ENCODE measurements around the gene PRMT2.

Gene PRMT2

DNA sequence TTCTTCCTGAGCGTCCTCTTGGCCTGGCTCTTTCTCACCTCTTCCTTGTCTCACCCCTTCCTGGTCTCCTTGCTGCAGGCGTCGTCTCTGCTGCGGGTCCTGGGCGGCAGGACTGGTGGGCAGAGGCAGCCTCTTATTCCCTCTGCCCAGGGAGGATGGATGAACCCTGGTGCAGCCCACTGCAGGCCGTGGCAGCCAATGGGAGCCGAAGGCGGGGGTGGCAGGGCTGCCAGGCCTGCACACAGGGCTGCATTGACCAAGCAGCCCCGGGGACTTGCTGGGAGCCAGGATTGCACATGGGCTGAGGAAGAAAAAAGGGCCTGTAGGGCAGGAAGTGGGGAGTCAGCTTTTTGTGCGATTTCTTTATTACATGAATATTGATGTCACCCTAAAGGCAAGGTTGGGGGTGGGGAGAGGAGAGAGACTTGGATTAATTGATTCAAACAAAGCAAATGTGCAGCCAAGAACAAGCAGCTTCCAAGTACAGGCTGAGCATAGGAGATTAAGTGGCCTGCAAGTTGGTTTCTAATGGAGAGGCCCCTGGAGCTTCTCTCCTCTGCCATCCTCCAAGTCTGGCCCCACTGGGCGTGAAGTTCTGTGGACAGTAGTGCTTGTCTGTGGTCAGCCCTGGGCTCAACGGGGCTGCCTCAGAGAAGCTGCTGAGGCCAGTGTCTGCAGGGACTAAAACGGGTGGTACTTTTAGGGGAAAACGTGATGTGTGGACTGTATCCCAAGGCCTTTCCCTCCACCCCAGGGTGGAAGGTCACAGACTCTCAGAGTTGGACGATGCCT, 30.3 kb upstream of the PRMT2 start, which contains the start of gene S100B:
Gene S100B, minus strand, starts transcription at position 108 of the 792 bp plus-strand sequence. CDS start 2,667 bp downstream, outside the sequence.
- Histone ChIP-seq H3K4me3 (ENCODE audit: low read depth, low read length) (no peak within 1 kb of the TSS), H3K27ac (ENCODE audit: low read depth, low read length) (no peak within 1 kb of the TSS), H3K79me2 (ENCODE audit: control insufficient read depth, insufficient read depth, low read length, unreplicated experiment) (no peaks in the 10 kb centered on the region), H2AFZ (ENCODE audit: low read length, unreplicated experiment) (no peak within 1 kb of the TSS), H3K4me1 (ENCODE audit: control insufficient read depth, insufficient read depth, low read length, unreplicated experiment) (no peaks in the 10 kb centered on the region), H3K27me3 (ENCODE audit: insufficient read depth, low read length) (peaks cover 31% of the 10 kb centered on the region), H3K36me3 (ENCODE audit: insufficient read depth, low read length) (no peaks in the 10 kb centered on the region)

DNA sequence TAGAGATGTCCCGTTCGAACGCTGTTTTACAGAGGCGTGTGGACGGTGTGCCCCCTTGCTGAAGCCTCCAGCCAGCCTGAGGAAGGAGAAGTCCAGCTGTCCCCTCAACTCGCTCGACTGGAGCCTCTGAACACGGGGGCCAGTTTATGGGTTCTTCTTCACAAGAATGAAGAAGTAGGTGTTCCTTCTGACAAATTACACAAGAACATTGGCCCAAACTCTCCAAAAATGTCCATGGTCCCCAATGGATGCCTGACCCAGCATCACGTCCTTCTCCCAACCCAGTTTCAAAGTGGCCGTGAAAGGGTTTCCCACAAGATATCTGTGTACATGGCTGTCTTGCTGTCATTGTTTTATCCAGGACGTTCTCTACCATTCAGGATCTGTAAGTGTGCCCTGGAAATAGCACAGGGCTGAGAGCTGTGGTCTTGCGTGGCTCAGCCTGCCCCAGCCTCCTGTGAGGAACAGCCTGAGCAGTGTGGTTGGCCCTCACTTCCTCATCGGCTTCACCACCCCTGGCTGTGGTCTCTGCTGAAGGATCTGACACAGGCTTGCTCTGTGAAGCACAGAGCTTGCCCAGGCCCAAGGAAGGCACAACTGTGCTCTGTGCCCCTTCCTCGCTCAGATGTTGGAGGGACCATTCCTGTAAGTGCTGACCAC, 29.6 kb upstream of the PRMT2 start:
- Histone ChIP-seq H3K36me3 (ENCODE audit: insufficient read depth, low read length) (no peaks in the 10 kb centered on the region), H3K4me3 (ENCODE audit: low read depth, low read length) (no peak overlapping the region), H3K27me3 (ENCODE audit: insufficient read depth, low read length) (peaks cover 31% of the 10 kb centered on the region), H2AFZ (ENCODE audit: low read length, unreplicated experiment) (no peak overlapping the region), H3K4me1 (ENCODE audit: control insufficient read depth, insufficient read depth, low read length, unreplicated experiment) (no peaks in the 10 kb centered on the region), H3K27ac (ENCODE audit: low read depth, low read length) (no peak overlapping the region), H3K79me2 (ENCODE audit: control insufficient read depth, insufficient read depth, low read length, unreplicated experiment) (no peaks in the 10 kb centered on the region)

DNA sequence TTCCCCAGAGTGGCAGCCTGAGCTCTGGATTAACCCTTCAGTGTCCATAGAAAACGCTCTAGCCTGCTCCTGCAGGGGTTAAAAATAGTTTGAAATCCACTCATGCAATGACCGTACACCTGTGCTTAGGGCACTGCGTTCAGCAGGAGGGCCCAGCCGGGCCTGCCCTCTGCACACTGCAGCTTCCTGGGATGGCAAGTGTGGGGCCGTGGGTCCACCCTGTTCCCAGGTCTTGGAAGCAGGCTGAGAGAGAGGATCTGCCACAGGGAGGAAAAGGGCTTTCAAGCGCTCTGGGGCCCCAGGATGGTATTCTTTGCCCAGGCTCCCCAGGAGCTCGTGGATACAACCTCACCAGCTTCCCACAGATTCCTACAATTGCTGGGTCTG, 29.1 kb upstream of the PRMT2 start:
- no peaks in the 10 kb centered on the region for H3K36me3 ChIP-seq (ENCODE audit: insufficient read depth, low read length)
- H3K4me3 ChIP-seq (ENCODE audit: low read depth, low read length): no peak overlapping the region
- H2AFZ ChIP-seq (ENCODE audit: low read length, unreplicated experiment): no peak overlapping the region
- no peak overlapping the region for H3K27ac ChIP-seq (ENCODE audit: low read depth, low read length)
- no peaks in the 10 kb centered on the region for H3K4me1 ChIP-seq (ENCODE audit: control insufficient read depth, insufficient read depth, low read length, unreplicated experiment)
- H3K79me2 ChIP-seq (ENCODE audit: control insufficient read depth, insufficient read depth, low read length, unreplicated experiment): no peaks in the 10 kb centered on the region
- peaks cover 31% of the 10 kb centered on the region for H3K27me3 ChIP-seq (ENCODE audit: insufficient read depth, low read length)

DNA sequence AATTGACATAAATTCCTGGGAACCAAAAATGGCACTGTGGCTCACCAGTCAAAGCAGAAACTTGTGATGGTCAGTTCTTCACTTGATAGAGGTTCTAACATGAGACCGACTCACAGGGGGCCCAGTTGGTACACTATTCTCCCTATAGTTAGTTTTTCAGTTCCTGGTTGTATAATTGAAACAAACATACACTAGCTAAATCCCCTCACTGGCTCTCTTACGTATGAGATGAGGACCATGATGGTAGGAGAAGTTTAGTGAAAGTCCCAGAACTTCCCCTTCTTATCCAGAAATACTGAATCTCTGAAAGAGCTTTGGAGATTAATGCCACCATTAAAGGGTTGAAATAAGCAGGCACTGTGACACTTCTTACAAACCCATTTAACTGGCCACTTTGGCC, 27.8 kb upstream of the PRMT2 start:
- no peaks in the 10 kb centered on the region for H3K4me1 ChIP-seq (ENCODE audit: control insufficient read depth, insufficient read depth, low read length, unreplicated experiment)
- no peak overlapping the region for H3K4me3 ChIP-seq (ENCODE audit: low read depth, low read length)
- no peaks in the 10 kb centered on the region for H3K36me3 ChIP-seq (ENCODE audit: insufficient read depth, low read length)
- H3K27me3 ChIP-seq (ENCODE audit: insufficient read depth, low read length): peaks cover 31% of the 10 kb centered on the region
- H2AFZ ChIP-seq (ENCODE audit: low read length, unreplicated experiment): no peak overlapping the region
- no peak overlapping the region for H3K27ac ChIP-seq (ENCODE audit: low read depth, low read length)
- no peaks in the 10 kb centered on the region for H3K79me2 ChIP-seq (ENCODE audit: control insufficient read depth, insufficient read depth, low read length, unreplicated experiment)

DNA sequence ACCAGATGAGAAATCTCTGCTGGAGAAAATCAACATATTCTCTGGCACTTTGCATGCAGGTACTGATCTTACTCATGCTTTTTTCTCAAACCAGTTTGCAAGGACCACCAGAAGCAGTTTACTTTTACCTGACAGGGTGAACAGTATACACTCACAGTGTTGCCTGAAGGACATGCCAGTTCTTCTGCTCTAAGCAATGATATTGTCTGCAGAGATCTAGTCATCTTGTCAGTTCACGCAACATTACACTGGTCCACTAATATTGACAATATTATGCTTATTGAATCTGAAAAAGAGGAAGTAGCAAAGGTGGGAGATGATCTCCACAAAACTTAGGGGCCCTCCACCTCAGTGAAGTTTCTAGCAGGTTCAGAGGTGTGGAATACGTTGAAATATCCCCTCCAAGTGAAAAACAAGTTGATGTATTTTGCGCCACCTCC, 26.8 kb upstream of the PRMT2 start:
- no peaks in the 10 kb centered on the region for H3K36me3 ChIP-seq (ENCODE audit: insufficient read depth, low read length)
- H3K27me3 ChIP-seq (ENCODE audit: insufficient read depth, low read length): peaks cover 31% of the 10 kb centered on the region
- no peak overlapping the region for H3K27ac ChIP-seq (ENCODE audit: low read depth, low read length)
- no peaks in the 10 kb centered on the region for H3K79me2 ChIP-seq (ENCODE audit: control insufficient read depth, insufficient read depth, low read length, unreplicated experiment)
- no peak overlapping the region for H2AFZ ChIP-seq (ENCODE audit: low read length, unreplicated experiment)
- H3K4me1 ChIP-seq (ENCODE audit: control insufficient read depth, insufficient read depth, low read length, unreplicated experiment): no peaks in the 10 kb centered on the region
- H3K4me3 ChIP-seq (ENCODE audit: low read depth, low read length): no peak overlapping the region

DNA sequence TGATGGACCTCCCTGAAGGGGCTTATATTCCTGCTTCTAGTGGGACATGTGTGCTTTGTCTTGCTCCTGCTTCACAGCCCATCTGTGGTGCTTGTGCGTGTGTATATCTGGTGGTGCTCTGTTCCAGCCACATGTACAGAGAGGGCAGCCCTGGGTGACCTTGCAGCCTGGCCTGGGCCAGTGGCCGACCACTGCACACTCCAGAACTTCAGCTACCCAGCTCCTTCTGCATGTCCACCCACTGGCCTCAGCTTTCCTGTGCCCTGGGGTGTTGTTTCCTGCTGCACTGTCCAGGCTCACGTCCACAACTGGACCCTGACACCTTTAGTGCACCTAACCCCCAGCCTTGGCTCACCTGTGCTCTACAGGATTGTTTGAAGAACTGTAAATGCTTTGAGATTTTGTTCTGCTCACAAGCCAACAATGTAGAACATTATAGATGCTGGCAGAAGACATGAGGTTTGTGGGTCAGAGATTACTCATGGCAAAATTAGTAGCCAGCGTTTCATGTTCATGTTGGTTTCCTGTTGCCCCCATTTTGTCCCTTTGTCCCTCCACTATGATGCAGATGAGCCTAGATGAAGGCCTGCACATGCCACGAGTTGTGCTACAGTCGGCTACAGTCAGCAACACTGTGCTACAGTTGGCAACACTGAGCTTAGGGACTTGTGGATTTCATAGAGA, 25.3 kb upstream of the PRMT2 start:
- no peaks in the 10 kb centered on the region for H3K79me2 ChIP-seq (ENCODE audit: control insufficient read depth, insufficient read depth, low read length, unreplicated experiment)
- H3K27ac ChIP-seq (ENCODE audit: low read depth, low read length): no peak overlapping the region
- no peak overlapping the region for H2AFZ ChIP-seq (ENCODE audit: low read length, unreplicated experiment)
- no peaks in the 10 kb centered on the region for H3K4me1 ChIP-seq (ENCODE audit: control insufficient read depth, insufficient read depth, low read length, unreplicated experiment)
- peaks cover 27% of the 10 kb centered on the region for H3K27me3 ChIP-seq (ENCODE audit: insufficient read depth, low read length)
- H3K36me3 ChIP-seq (ENCODE audit: insufficient read depth, low read length): no peaks in the 10 kb centered on the region
- H3K4me3 ChIP-seq (ENCODE audit: low read depth, low read length): no peak overlapping the region

DNA sequence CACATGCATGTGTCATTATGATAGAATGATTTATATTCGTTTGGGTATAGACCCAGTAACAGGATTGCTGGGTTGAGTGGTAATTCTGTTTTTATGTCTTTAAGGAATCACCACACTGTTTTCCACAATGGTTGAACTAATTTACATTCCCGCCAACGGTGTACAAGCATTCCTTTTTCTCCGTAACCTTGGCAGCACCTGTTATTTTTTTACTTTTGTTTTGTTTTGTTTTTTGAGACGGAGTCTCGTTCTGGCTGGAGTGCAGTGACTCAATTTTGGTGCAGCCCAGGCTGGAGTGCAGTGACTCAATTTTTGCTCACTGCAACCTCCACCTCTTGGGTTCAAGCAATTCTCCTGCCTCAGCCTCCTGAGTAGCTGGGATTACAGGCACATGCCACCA, 22.1 kb upstream of the PRMT2 start:
- Histone ChIP-seq H3K4me3 (ENCODE audit: low read depth, low read length) (no peak overlapping the region), H3K36me3 (ENCODE audit: insufficient read depth, low read length) (no peaks in the 10 kb centered on the region), H3K4me1 (ENCODE audit: control insufficient read depth, insufficient read depth, low read length, unreplicated experiment) (no peaks in the 10 kb centered on the region), H3K27me3 (ENCODE audit: insufficient read depth, low read length) (peaks cover 21% of the 10 kb centered on the region), H3K79me2 (ENCODE audit: control insufficient read depth, insufficient read depth, low read length, unreplicated experiment) (no peaks in the 10 kb centered on the region), H3K27ac (ENCODE audit: low read depth, low read length) (no peak overlapping the region), H2AFZ (ENCODE audit: low read length, unreplicated experiment) (no peak overlapping the region)

DNA sequence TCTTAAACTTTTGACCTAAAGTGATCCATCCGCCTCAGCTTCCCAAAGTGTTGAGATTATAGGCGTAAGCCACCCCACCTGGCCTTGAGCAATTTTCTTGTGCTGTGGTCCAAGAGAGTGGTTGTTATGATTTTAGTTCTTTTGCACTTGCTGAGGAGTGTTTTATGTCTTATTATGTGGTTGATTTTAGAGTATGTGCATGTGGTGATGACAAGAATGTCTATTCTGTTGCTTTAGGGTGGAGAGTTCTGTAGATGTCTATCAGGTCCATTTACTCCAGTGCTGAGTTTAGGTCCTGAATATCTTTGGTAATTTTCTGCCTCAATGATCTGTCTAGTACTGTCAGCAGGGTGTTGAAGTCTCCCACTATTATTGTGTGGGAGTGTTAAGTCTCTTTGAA, 19.4 kb upstream of the PRMT2 start:
- no peaks in the 10 kb centered on the region for H3K36me3 ChIP-seq (ENCODE audit: insufficient read depth, low read length)
- no peak overlapping the region for H3K27ac ChIP-seq (ENCODE audit: low read depth, low read length)
- no peak overlapping the region for H2AFZ ChIP-seq (ENCODE audit: low read length, unreplicated experiment)
- H3K79me2 ChIP-seq (ENCODE audit: control insufficient read depth, insufficient read depth, low read length, unreplicated experiment): no peaks in the 10 kb centered on the region
- H3K4me1 ChIP-seq (ENCODE audit: control insufficient read depth, insufficient read depth, low read length, unreplicated experiment): no peaks in the 10 kb centered on the region
- peaks cover 8% of the 10 kb centered on the region; the same call in 1 of the 2 replicates for H3K27me3 ChIP-seq (ENCODE audit: insufficient read depth, low read length)
- H3K4me3 ChIP-seq (ENCODE audit: low read depth, low read length): no peak overlapping the region

DNA sequence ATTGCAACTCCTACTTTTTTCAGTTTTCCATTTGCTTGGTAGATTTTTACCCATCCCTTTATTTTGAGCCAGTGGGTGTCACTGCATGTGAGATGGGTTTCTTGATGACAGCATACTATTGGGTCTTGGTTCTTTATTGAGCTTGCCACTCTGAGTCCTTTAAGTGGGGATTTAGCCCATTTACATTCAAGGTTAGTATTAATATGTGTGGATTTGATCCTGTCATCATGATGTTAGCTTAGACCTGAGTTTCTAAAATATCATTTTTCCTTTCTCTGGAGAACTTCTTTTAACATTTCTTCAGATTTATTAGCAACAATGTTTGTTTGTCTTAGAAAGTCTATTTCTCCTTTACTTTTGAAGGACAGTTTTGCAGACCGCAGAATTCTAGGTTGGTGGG, 18.8 kb upstream of the PRMT2 start:
- Histone ChIP-seq H3K36me3 (ENCODE audit: insufficient read depth, low read length) (no peaks in the 10 kb centered on the region), H3K4me3 (ENCODE audit: low read depth, low read length) (no peak overlapping the region), H2AFZ (ENCODE audit: low read length, unreplicated experiment) (no peak overlapping the region), H3K79me2 (ENCODE audit: control insufficient read depth, insufficient read depth, low read length, unreplicated experiment) (no peaks in the 10 kb centered on the region), H3K27me3 (ENCODE audit: insufficient read depth, low read length) (peaks cover 8% of the 10 kb centered on the region; the same call in 1 of the 2 replicates), H3K27ac (ENCODE audit: low read depth, low read length) (no peak overlapping the region), H3K4me1 (ENCODE audit: control insufficient read depth, insufficient read depth, low read length, unreplicated experiment) (no peaks in the 10 kb centered on the region)

DNA sequence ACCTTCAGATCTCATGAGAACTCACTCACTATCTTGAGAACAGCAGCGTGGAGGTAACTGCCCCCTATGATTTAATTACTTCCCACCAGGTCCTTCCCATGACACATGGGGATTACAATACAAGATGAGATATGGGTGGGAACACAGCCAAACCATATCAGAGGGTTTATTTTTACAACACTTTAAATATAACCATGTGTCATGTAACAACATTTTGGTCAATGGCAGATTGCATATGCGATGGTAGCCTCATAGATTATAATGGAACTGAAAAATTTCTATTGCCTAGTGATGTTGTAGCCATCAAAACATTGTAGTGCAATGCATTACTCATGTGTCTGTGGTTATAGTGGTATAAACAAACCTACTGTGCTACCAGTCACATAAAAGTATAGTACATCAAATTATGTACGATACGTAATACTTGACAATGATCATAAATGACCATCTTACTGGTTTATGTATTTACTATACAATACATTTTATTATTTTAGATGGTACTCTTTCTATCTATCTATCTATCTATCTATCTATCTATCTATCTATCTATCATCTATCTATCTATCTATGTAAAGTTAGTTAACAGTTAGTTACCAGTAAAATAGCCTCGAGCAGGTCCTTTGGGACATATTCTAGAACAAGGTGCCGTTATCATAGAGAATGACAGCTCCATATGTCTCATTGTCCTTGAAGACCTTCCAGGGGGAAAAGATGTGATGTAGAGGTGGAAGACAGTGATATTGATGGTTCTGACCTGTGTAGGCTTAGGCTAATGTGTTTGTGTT, 18.0 kb upstream of the PRMT2 start:
- Histone ChIP-seq H3K27ac (ENCODE audit: low read depth, low read length) (no peak overlapping the region), H3K27me3 (ENCODE audit: insufficient read depth, low read length) (peaks cover 8% of the 10 kb centered on the region; the same call in 1 of the 2 replicates), H2AFZ (ENCODE audit: low read length, unreplicated experiment) (no peak overlapping the region), H3K79me2 (ENCODE audit: control insufficient read depth, insufficient read depth, low read length, unreplicated experiment) (no peaks in the 10 kb centered on the region), H3K4me1 (ENCODE audit: control insufficient read depth, insufficient read depth, low read length, unreplicated experiment) (no peaks in the 10 kb centered on the region), H3K4me3 (ENCODE audit: low read depth, low read length) (no peak overlapping the region), H3K36me3 (ENCODE audit: insufficient read depth, low read length) (no peaks in the 10 kb centered on the region)
